MM.1S (cell line): ENCODE results near the gene KRTAP12-1.

Source experiments
- CTCF ChIP-seq: fragments of 300-600 bp; sonication (generic); IDR thresholded peaks from 2 replicates; pipeline ENCODE4 v1.5.1; 2016; ENCODE audit warnings: antibody characterized with exemption, low read length, mixed read lengths
- EZH2 ChIP-seq: fragments of 300-600 bp; sonication (generic); optimal IDR thresholded peaks from 2 replicates; pipeline ENCODE3; 2017; ENCODE audit warnings: low read depth, mild to moderate bottlenecking, antibody characterized with exemption, low read length, mixed read lengths
- EZH2phosphoT487 ChIP-seq: fragments of 300-600 bp; sonication (generic); IDR thresholded peaks from 2 replicates; pipeline ENCODE4 v1.6.1; 2018; ENCODE audit warnings: antibody characterized with exemption, low read length

DNA sequence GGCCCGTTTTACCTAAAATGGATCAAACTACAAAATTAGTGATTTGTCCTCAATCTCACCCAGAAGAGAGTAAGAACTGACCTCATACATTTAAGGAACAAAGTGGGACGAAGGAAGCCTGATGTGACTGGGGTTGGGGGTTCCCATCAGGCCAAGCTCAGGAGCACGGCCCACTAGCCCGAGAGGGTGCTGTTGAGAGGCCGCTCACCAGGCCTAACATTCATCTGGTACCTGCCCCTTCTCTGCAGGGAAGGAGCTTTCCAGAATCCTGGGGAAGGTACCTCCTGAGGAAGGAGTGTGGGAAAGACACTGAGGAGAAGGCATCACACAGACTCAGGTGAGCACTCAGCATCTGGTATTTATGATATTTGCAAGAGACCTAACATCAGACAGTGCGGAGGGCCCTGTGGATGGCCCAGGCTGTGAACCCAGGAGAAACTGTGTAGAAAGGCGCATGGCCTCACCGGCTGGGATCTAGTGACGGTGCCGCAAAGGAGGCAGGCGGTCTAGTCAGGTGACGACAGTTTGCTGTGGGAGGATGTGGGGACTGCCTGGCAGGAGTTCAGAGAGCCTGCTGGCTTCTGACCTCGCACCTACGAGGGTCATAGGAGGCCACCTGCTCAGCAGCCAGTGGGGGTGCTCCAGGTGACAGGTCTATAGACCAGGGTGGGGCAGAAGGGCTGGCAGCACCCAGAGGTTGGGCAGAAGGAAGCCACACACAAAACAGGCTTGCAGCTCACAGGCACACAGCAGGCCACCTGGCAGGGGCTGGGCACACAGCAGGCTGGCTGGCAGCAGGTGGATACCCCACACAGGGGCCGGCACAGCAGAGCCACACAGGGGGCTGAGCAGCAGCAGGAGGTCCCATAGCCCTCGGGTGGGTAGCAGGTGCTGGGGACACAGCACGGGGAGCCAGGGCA is 28.0 kb downstream of the KRTAP12-1 start:
- no peak for TF ChIP-seq CTCF
- TF ChIP-seq EZH2phosphoT487: no peak
- TF ChIP-seq EZH2: no peak
